Muscle layer of colon (tissue), 2 donors: ENCODE data around the gene OPN1LW.

Source experiments
- H3K27ac ChIP-seq: one replicate; pipeline ENCODE4 v1.7.0; 2013; ENCODE audit warnings: low read depth, mild to moderate bottlenecking, low read length, moderate library complexity
- H3K27me3 ChIP-seq, 2 donors: one replicate each; pipeline ENCODE4 v1.7.0; 2013; ENCODE audit warnings: low read length in 2 of 2, mild to moderate bottlenecking in 2 of 2; ENCODE audit not compliant: insufficient read depth in 2 of 2, control insufficient read depth in 1 of 2
- H3K36me3 ChIP-seq: one replicate; pipeline ENCODE4 v1.7.0; 2013; ENCODE audit warnings: mild to moderate bottlenecking, low read length; ENCODE audit not compliant: insufficient read depth
- H3K4me1 ChIP-seq: one replicate; pipeline ENCODE4 v1.7.0; 2013; ENCODE audit warnings: mild to moderate bottlenecking, low read length; ENCODE audit not compliant: insufficient read depth
- H3K4me3 ChIP-seq, 2 donors: one replicate each; pipeline ENCODE4 v1.7.0; 2013; ENCODE audit warnings: low read length in 2 of 2, low read depth in 1 of 2, mild to moderate bottlenecking in 1 of 2, moderate library complexity in 1 of 2
- H3K9ac ChIP-seq: one replicate; pipeline ENCODE4 v1.7.0; 2013; ENCODE audit warnings: low read length
- H3K9me3 ChIP-seq: one replicate; pipeline ENCODE4 v1.7.0; 2013; ENCODE audit warnings: mild to moderate bottlenecking, low read length
- donor health status: abdominal sarcoma.
- donor health status: Adenocarcinoma of cecum.

OPN1LW gene

DNA sequence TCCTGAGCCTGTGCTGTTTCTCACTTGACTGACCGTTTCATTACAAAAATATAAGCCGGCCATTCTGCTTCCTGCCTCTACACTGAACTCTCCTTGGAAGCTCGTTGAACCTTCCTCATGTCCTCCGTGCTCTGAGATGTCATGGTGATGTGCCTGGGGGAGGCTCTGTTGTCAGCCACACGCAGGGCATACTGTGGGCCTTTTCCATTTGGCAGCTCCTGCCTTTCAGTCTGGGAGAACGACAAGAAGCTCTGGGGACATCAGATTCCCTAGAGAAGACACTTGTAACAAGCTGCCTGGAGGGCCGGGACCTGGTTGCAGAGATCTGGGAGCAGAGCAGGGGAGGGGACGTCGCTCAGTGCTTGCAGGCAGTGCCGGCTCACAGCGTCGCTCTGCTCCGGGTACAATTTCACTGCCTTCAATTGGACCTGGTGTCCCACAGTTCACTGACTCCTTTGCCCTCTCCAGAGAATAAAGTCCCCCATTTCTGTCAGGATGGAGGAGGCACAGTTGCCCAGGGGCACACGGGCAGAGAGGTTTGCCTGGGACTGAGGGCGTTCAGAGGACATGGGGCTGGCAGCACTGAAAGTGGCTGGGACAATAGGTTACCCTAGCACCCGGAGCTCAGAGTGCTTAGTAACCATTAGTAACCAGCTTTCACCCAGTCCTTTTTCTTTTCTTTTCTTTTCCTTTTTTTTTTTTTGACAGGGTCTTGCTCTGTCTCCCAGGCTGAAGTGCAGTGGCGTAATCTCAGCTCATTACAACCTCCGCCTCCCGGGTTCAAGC, 27.4 kb upstream of the OPN1LW start:
- H3K27me3 ChIP-seq, result no peaks in the 10 kb centered on the region
- H3K9ac ChIP-seq, result no peak overlapping the region
- H3K4me1 ChIP-seq, result no peaks in the 10 kb centered on the region
- no peaks in the 10 kb centered on the region for H3K36me3 ChIP-seq
- H3K27ac ChIP-seq, result no peak overlapping the region
- no peaks in the 10 kb centered on the region for H3K9me3 ChIP-seq
- H3K4me3 ChIP-seq, result no peak overlapping the region

DNA sequence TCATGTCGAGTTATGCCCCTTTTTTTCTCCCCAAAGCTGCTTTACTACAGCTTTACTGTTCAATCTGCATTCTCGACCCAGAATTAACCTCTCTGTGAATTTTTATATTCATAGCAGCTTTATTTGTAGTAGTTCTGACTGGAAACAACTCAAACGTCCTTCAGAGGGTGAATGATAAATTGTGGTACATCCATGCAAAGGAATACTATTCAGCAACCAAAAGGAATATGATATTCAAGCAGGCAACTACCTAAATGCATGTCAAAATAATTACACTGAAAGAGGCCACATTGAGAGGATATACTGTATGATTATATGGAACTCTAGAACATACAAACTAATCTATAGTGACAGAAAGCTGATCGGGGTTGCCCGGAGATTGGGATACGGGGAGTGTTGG, 26.5 kb upstream of the OPN1LW start:
- Histone ChIP-seq H3K4me3 (no peak overlapping the region), H3K27ac (no peak overlapping the region), H3K4me1 (no peaks in the 10 kb centered on the region), H3K9me3 (no peaks in the 10 kb centered on the region), H3K9ac (no peak overlapping the region), H3K36me3 (no peaks in the 10 kb centered on the region), H3K27me3 (no peaks in the 10 kb centered on the region)

DNA sequence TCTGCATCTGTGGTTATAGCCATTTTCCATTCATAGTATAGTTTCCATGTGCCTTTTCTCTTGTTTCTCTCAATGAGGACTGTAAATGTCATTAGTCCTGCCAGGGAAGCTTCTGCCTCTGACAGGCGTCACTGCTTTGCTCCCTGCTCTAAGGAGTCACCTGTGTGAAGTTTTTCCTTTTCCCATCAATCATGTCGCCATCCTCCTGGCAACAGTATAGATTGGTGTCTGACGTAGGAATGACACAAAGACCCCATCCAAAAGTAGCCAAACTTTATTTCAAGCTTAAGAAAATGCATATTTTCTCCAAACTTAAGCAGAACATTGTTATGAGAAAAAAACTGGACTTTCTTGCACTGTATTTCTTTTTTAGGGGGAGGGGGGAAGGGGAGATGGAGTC, 23.5 kb upstream of the OPN1LW start:
- Histone ChIP-seq H3K27me3 (peaks cover 0 to 5% of the 10 kb centered on the region in 2 donors), H3K9ac (no peak overlapping the region), H3K27ac (no peak overlapping the region), H3K4me3 (no peak overlapping the region), H3K36me3 (no peaks in the 10 kb centered on the region), H3K4me1 (no peaks in the 10 kb centered on the region), H3K9me3 (no peaks in the 10 kb centered on the region)

DNA sequence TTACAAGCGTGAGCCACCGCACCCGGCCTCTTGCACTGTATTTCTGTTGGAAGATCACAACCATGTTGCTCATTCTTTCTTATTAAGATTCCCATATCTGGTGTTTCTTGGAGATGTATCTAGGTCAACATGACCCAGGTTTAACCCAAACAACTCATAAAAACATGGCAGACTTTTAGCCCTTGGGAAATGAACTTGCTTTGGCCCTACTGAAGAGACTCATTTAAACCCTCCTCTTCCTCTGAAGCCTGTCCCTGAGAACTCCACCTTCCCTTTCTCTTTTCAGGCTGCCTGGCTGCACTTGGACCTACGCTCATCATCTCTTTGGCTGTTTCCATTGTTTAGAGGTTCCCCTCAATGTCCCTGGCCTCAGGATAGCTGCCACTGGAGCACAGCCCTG, 22.8 kb upstream of the OPN1LW start:
- Histone ChIP-seq H3K27me3 (peaks cover 0 to 5% of the 10 kb centered on the region in 2 donors), H3K27ac (no peak overlapping the region)

DNA sequence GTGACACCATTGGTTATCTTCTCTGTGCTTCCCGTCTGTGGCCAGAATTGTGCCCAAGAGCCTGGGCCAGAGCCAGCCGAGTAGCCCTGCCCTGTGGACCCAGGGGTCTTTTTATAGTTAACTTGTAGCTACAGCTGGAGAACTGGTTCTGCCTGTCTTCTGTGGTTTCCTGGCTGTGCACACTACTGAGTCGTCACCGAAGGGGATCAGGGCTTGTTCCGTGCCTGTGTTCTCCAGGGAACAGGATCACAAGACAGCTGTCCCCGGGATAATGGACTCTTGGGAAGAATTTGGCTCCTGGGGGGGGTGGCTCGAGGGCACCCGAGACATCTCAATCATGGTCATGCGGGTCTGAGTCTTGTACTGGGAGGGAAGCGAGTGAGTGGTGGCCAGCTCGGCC, 22.1 kb upstream of the OPN1LW start:
- Histone ChIP-seq H3K36me3 (no peaks in the 10 kb centered on the region), H3K27ac (no peak overlapping the region), H3K9me3 (no peaks in the 10 kb centered on the region)

More for the DNA sequence above, 22.8 kb upstream of the OPN1LW start:
- Histone ChIP-seq H3K9me3 (no peaks in the 10 kb centered on the region), H3K9ac (no peak overlapping the region), H3K4me3 (no peak overlapping the region), H3K36me3 (no peaks in the 10 kb centered on the region), H3K4me1 (no peaks in the 10 kb centered on the region)

DNA sequence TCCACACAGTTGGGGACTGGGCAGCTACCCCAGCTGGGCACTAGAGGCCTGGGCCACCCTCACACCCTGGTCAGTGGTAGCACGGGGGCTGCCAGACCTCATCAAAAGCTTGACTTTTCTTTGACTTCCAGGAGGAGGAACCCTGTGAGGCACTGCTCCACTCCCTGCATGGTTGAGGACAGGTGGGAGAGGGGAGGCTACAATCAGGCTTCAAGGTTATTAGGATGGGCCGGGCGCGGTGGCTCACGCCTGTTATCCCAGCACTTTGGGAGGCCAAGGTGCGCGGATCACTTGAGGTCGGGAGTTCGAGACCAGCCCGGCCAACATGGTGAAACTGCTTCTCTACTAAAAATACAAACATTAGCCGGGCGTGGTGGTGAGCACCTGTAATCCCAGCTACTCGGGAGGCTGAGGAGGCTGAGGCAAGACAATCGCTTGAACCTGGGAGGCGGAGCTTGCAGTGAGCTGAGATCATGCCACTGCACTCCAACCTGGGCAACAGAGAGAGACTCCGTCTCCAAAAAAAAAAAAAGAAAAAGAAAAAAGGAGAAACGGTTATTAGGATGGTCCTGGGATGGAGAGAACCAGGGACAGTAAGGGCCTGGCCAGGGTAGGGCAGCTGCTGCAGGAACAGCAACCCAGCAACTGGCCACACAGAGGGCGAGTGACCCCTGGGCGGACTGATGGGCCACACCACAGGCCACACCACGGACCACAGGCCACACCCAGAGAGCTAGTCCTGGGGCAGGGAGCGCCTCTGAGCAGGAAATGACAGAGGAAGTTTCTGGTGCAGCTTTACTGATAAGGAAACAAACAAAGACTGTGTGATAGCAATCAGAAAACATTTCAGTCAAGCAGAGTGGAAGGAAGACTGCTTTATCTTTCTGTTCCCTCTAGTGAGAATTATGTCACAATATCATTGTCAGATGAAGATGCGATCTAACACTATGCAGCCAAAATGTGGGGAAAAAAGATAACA, 20.5 kb upstream of the OPN1LW start:
- H3K9me3 ChIP-seq, result no peaks in the 10 kb centered on the region
- no peaks in the 10 kb centered on the region for H3K4me1 ChIP-seq
- H3K27ac ChIP-seq, result no peak overlapping the region
- H3K36me3 ChIP-seq, result no peaks in the 10 kb centered on the region
- no peak overlapping the region for H3K9ac ChIP-seq
- peaks cover 0 to 5% of the 10 kb centered on the region in 2 donors for H3K27me3 ChIP-seq
- H3K4me3 ChIP-seq, result no peak overlapping the region

More for the DNA sequence above, 22.1 kb upstream of the OPN1LW start:
- H3K4me1 ChIP-seq, result no peaks in the 10 kb centered on the region
- H3K4me3 ChIP-seq, result no peak overlapping the region
- peaks cover 0 to 5% of the 10 kb centered on the region in 2 donors for H3K27me3 ChIP-seq
- H3K9ac ChIP-seq, result no peak overlapping the region

DNA sequence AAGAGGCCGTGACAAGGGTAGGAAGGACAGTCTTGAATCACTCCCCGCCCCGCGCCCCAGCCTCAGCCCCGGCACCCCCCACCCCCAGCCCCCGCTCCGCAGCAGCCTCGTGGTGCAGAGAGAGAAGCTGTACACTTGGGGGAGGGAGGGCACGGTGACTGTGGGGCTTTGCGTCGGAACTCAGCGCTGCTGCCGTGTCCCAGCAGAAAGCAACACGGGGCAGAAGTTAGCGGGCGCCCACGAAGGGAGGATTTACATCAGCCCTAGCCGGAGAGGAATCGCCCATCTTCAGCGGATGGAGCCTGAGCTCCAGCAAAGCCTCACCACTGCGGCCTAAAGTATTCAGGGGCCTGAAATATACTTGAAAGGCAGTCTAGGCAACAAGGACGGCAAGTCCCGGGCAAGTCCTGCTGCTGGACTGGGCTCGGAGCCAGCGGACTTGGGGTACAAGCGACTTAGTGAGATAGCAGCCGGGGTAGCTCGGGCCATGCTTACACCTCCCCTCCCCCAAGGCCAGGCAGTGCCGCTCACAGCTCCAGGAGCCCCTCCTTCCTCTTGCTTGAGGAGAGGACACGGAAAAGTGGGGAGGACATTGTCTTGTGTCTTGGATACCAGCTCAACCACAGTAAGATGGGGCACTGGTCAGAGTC, 18.5 kb upstream of the OPN1LW start:
- H3K27me3 ChIP-seq, result peaks cover 0 to 5% of the 10 kb centered on the region in 2 donors
- H3K36me3 ChIP-seq, result no peaks in the 10 kb centered on the region
- H3K9ac ChIP-seq, result no peak overlapping the region
- H3K4me1 ChIP-seq, result no peaks in the 10 kb centered on the region
- no peaks in the 10 kb centered on the region for H3K9me3 ChIP-seq
- H3K4me3 ChIP-seq, result no peak overlapping the region
- H3K27ac ChIP-seq, result no peak overlapping the region

DNA sequence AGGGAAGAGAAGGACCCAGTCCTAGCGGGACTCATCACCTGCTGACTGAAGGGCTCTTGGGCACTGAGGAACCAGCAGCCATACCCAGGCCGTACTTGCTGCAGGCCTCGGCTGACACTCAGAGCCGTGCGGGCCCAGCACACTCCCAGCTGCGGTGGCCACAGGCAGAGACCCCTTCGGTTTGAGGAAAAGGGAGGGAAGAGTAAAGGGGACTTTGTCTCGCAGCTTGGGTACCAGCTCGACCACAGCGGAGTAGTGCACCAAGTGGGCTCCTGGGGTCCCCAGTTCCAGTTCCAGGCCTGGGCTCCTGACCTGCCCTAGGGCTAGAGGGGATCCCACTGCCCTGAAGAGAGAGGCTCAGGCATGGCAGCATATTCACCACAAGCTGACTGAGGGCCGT, 17.9 kb upstream of the OPN1LW start:
- no peaks in the 10 kb centered on the region for H3K4me1 ChIP-seq
- peaks cover 0 to 5% of the 10 kb centered on the region in 2 donors for H3K27me3 ChIP-seq

DNA sequence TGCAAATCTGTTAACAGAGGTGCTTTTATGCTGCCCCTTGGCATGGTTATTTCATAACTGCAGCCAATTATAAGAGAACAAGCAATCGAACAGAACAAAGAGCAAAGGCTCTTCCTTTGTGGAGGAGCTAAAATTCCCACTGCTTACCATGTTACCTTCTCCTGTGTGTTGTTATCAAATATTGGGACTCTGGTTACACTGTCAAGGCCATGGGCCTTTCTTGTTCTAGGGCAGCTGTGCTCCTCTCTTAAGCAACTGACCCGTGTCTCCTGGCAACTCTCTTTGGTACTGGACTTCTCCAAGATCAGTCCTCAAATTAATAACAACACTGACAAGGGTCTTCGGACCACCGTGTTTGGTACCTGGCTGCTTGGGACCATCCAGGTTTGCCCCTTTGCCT, 12.1 kb upstream of the OPN1LW start:
- H3K4me1 ChIP-seq, result no peaks in the 10 kb centered on the region
- no peak overlapping the region for H3K4me3 ChIP-seq
- no peaks in the 10 kb centered on the region for H3K27me3 ChIP-seq
- H3K9ac ChIP-seq, result no peak overlapping the region
- H3K9me3 ChIP-seq, result no peaks in the 10 kb centered on the region
- no peaks in the 10 kb centered on the region for H3K36me3 ChIP-seq
- H3K27ac ChIP-seq, result no peak overlapping the region

More for the DNA sequence above, 17.9 kb upstream of the OPN1LW start:
- no peak overlapping the region for H3K27ac ChIP-seq
- no peaks in the 10 kb centered on the region for H3K36me3 ChIP-seq
- H3K9me3 ChIP-seq, result no peaks in the 10 kb centered on the region
- H3K4me3 ChIP-seq, result no peak overlapping the region
- no peak overlapping the region for H3K9ac ChIP-seq

DNA sequence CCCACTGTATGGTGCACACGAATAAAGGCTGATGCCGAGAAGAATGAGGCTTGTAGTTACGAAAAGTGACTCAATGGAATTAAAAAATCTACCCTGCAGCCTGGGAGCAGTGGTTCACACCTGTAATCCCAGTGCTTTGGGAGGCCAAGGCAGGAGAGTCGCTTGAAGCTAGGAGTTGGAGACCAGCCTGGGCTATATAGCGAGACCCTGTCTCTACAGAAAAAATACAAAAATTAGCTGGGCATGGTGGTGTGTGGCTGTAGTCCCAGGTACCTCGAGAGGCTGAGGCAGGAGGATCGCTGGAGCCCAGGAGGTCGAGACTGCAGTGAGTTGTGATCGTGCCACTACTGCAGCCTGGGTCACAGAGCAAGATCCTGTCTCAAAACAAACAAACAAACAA, 11.7 kb upstream of the OPN1LW start:
- H3K9ac ChIP-seq, result no peak overlapping the region
- no peaks in the 10 kb centered on the region for H3K36me3 ChIP-seq
- H3K27me3 ChIP-seq, result no peaks in the 10 kb centered on the region
- no peaks in the 10 kb centered on the region for H3K4me1 ChIP-seq
- H3K9me3 ChIP-seq, result no peaks in the 10 kb centered on the region
- no peak overlapping the region for H3K4me3 ChIP-seq
- no peak overlapping the region for H3K27ac ChIP-seq
